ENCODE results near the gene TTLL9. TPM values are rescaled to one million over a fixed set of nuclear protein-coding genes. Genes with fewer than 3 reads are reported as not detected.

Gene TTLL9
- total RNA-seq, 4 donors from 2014 or later = 0.09 to 0.38 TPM; not detected in 2

- H3K27ac ChIP-seq = no peak overlapping the region
- no peak overlapping the region for H3K4me3 ChIP-seq
- H3K4me1 ChIP-seq = no peaks in the 10 kb centered on the region
- no peaks in the 10 kb centered on the region for H3K9me3 ChIP-seq
- 38 to 50% methylated on average over 1 of the region's 1 CpG for WGBS, 2 donors
- no peak for TF ChIP-seq CTCF (IDR thresholded peaks at IDR 0.05)
- no peak for TF ChIP-seq POLR2A (IDR thresholded peaks at IDR 0.05)
- DNase-seq = no peak
- no peaks in the 10 kb centered on the region for H3K36me3 ChIP-seq
- H3K27me3 ChIP-seq = peaks cover 0 to 2% (median 0%) of the 10 kb centered on the region in 4 donors
- intact Hi-C loops (cut with DNase I) = no loop called here
These were observed 117.3 kb downstream of the TTLL9 start for GRCh38 chr20:31987744-31988143.

DNA sequence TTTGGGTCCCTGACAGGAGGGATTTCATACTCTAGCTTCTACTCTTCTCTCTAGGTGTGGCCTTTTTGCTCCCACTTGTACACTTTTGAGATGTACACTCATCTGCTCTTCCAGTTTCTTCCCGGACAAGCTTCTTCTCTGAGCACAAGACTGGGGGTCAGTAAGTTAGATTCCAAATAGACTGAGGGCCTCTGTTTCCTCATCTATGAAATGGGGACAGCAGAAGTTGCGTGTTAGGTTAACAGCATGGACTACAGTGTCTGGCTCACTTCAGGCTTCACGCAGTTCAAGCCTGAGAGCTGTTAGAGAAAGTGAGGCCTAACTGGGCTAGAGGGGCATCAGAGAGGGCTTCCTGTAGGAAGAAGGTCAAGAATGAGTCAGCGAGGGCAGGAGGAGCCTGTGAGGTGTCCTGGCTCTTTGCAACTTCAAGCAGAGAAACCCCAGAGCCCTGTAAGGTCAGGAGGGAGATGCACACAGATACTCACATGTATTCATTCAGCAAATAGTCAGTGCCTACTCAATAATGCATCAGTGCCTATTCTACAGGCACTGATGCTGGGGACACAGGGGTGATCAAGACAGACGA, 118.1 kb downstream of the TTLL9 start:
- Histone ChIP-seq H3K27me3 (peaks cover 0 to 10% (median 0%) of the 10 kb centered on the region in 4 donors), H3K27ac (no peak overlapping the region), H3K9me3 (no peaks in the 10 kb centered on the region), H3K4me1 (no peaks in the 10 kb centered on the region), H3K36me3 (no peaks in the 10 kb centered on the region), H3K4me3 (no peak overlapping the region)
- 70 to 77% methylated on average over 2 to 4 of the region's 5 CpGs for WGBS, 2 donors
- DNase-seq = no peak
- intact Hi-C loops (cut with DNase I) = no loop called here
- no peak for TF ChIP-seq CTCF (IDR thresholded peaks at IDR 0.05)

DNA sequence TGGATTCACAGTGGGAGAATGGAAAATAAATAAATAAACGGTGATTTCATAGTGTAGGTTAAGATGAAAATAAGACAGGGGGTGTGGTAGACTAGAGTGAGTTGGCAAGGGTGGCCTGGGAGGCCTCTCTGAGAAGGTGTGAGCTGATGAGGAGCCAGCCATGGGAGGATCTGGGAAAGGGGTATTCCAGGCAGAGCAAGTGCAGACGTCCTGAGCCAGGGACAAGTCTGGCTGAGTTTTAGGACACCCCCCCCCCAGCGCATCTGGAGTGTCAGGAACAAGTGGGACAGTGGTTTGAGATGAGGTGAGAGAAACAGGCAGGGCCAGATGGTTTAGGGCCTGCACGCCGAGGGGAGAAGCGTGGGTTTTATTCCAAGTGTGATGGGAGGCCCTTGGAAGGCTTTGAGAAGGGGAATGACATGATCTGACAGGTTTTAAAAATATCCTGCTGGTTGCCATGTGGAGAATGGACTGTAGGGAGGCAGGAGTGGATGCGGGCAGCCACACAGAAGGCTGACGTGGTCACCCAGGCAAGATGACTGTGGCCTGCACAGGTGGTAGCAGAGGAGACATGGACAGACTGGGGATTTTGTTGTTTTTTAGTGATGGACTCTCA, 118.7 kb downstream of the TTLL9 start:
- Histone ChIP-seq H3K9me3 (no peaks in the 10 kb centered on the region), H3K4me3 (no peak overlapping the region), H3K27ac (no peak overlapping the region), H3K27me3 (peaks cover 0 to 16% (median 0%) of the 10 kb centered on the region in 4 donors), H3K4me1 (no peaks in the 10 kb centered on the region), H3K36me3 (no peaks in the 10 kb centered on the region)
- intact Hi-C loops (cut with DNase I) = no loop called here
- DNase-seq = no peak
- WGBS, 2 donors = 64 to 71% methylated on average over 8 of the region's 8 CpGs
- TF ChIP-seq CTCF (IDR thresholded peaks at IDR 0.05) = no peak
- no peak for TF ChIP-seq POLR2A (IDR thresholded peaks at IDR 0.05)

- 37 to 39% methylated on average over 4 to 6 of the region's 6 CpGs for WGBS, 2 donors
- H3K27me3 ChIP-seq = peaks cover 0 to 30% (median 0%) of the 10 kb centered on the region in 4 donors
- DNase-seq = no peak
These were observed 120.4 kb downstream of the TTLL9 start for GRCh38 chr20:31990641-31991338.

More at GRCh38 chr20:31990641-31991338, 120.4 kb downstream of the TTLL9 start:
- H3K4me3 ChIP-seq = no peak overlapping the region
- H3K27ac ChIP-seq = no peak overlapping the region
- intact Hi-C loops (cut with DNase I) = no loop called here
- H3K4me1 ChIP-seq = peaks cover 0 to 7% (median 0%) of the 10 kb centered on the region in 3 donors
- no peak for TF ChIP-seq POLR2A (IDR thresholded peaks at IDR 0.05)
- TF ChIP-seq CTCF (IDR thresholded peaks at IDR 0.05) = no peak
- H3K36me3 ChIP-seq = no peaks in the 10 kb centered on the region
- no peaks in the 10 kb centered on the region for H3K9me3 ChIP-seq

All from esophagus squamous epithelium (tissue), 5 donors.